ENCODE results near the gene SLC46A1.

The SLC46A1 gene

GRCh38 chr17:28404461-28404811, 1.6 kb downstream of the SLC46A1 start:
- in situ Hi-C loops (cut with MboI; ENCODE audit: low sequenced_read_pairs) = no loop called here

GRCh38 chr17:28404007-28404406, 2.0 kb downstream of the SLC46A1 start:
- in situ Hi-C loops (cut with MboI; ENCODE audit: low sequenced_read_pairs) = no loop called here

GRCh38 chr17:28402844-28403243, 3.2 kb downstream of the SLC46A1 start:
- in situ Hi-C loops (cut with MboI; ENCODE audit: low sequenced_read_pairs) = no loop called here

GRCh38 chr17:28402224-28402630, 3.8 kb downstream of the SLC46A1 start:
- in situ Hi-C loops (cut with MboI; ENCODE audit: low sequenced_read_pairs) = no loop called here

- in situ Hi-C loops (cut with MboI; ENCODE audit: low sequenced_read_pairs) = no loop called here
Measured at GRCh38 chr17:28399808-28400207, 6.2 kb downstream of the SLC46A1 start.

- in situ Hi-C loops (cut with MboI; ENCODE audit: low sequenced_read_pairs) = no loop called here
Measured at GRCh38 chr17:28398280-28398981, 7.6 kb downstream of the SLC46A1 start.

GRCh38 chr17:28397687-28398279, 8.2 kb downstream of the SLC46A1 start:
- in situ Hi-C loops (cut with MboI; ENCODE audit: low sequenced_read_pairs) = no loop called here

GRCh38 chr17:28397275-28397674, 8.7 kb downstream of the SLC46A1 start:
- in situ Hi-C loops (cut with MboI; ENCODE audit: low sequenced_read_pairs) = no loop called here

GRCh38 chr17:28396635-28397239, 9.3 kb downstream of the SLC46A1 start:
- in situ Hi-C loops (cut with MboI; ENCODE audit: low sequenced_read_pairs) = no loop called here

- in situ Hi-C loops (cut with MboI; ENCODE audit: low sequenced_read_pairs) = no loop called here
Measured at GRCh38 chr17:28395968-28396367, 10.0 kb downstream of the SLC46A1 start.

GRCh38 chr17:28395426-28395825, 10.6 kb downstream of the SLC46A1 start:
- in situ Hi-C loops (cut with MboI; ENCODE audit: low sequenced_read_pairs) = no loop called here

GRCh38 chr17:28394337-28395116, 11.5 kb downstream of the SLC46A1 start:
- in situ Hi-C loops (cut with MboI; ENCODE audit: low sequenced_read_pairs) = no loop called here

- in situ Hi-C loops (cut with MboI; ENCODE audit: low sequenced_read_pairs) = no loop called here
Measured at GRCh38 chr17:28392491-28392890, 13.5 kb downstream of the SLC46A1 start.

- in situ Hi-C loops (cut with MboI; ENCODE audit: low sequenced_read_pairs) = no loop called here
Measured at GRCh38 chr17:28391401-28391800, 14.6 kb downstream of the SLC46A1 start.

GRCh38 chr17:28390984-28391383, 15.0 kb downstream of the SLC46A1 start:
- in situ Hi-C loops (cut with MboI; ENCODE audit: low sequenced_read_pairs) = no loop called here

GRCh38 chr17:28390563-28390962, 15.4 kb downstream of the SLC46A1 start:
- in situ Hi-C loops (cut with MboI; ENCODE audit: low sequenced_read_pairs) = no loop called here

- in situ Hi-C loops (cut with MboI; ENCODE audit: low sequenced_read_pairs) = no loop called here
Measured at GRCh38 chr17:28390141-28390540, 15.9 kb downstream of the SLC46A1 start.

GRCh38 chr17:28388106-28388505, 17.9 kb downstream of the SLC46A1 start:
- in situ Hi-C loops (cut with MboI; ENCODE audit: low sequenced_read_pairs) = no loop called here

GRCh38 chr17:28386391-28386790, 19.6 kb downstream of the SLC46A1 start:
- in situ Hi-C loops (cut with MboI; ENCODE audit: low sequenced_read_pairs) = no loop called here

- in situ Hi-C loops (cut with MboI; ENCODE audit: low sequenced_read_pairs) = no loop called here
Measured at GRCh38 chr17:28385406-28385805, 20.6 kb downstream of the SLC46A1 start.

- in situ Hi-C loops (cut with MboI; ENCODE audit: low sequenced_read_pairs) = no loop called here
Measured at GRCh38 chr17:28385037-28385400, 21.0 kb downstream of the SLC46A1 start.
